GM19372 (cell line): Measurements from ENCODE around the gene RNF186.
"Not testable (repeated sequence)": the region's sequence is repeated elsewhere in the genome, so short reads cannot be mapped to it uniquely, and the experiment has no call there.

Experiments used
- ATAC-seq: cut with Tn5 transposase; IDR thresholded peaks from one replicate; pipeline ENCODE4 v1.9.1; 2021; ENCODE audit warnings: mild to moderate bottlenecking, low read depth, moderate library complexity; ENCODE audit not compliant: unreplicated experiment

Gene RNF186

DNA sequence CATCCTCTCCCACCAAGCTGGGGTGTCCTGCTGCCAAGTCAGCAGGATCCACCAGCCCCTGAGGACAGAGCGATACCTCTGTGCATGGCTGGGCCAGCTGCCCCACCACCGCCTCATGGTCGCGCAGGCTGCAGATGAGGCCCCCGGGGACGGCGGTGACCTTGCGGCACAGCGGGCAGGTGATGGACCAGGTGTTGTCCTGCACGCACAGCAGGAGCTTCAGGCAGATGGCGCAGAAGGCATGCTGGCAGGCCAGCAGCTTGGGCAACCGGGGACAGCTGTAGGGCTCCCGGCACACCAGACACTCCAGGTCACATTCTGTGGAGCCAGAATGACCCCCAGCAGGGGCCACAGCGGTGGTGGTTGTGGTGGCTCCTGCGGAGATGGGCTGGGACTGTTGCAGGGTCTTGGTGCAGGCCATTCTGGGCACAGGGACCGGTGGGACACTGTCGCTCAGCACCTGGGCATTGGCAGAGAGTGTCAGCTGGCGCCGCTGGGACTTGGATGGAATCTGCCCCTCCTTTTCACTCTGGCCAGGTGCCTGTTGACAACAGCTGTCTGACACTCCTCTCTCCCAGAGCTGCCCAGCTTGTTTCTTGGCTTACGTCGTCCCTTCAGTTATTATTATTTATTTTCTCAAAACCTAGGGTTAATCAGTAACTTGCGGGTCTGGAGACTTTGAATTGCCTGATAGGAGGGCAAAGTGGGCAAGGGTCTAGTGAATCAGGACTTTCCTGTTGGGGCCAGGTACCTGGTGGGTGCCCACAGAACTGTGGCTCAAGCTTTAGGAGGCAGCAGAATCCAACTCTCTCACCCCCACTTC lies at the start of gene RNF186:
Gene RNF186 (minus strand): TSS at position 603 of the 823 bp plus-strand sequence. CDS start 182 bp downstream, at position 421.
- no peak for ATAC-seq

- no peak for ATAC-seq
Observed at GRCh38 chr1:19864570-19865160, 49.6 kb upstream of the RNF186 start.

DNA sequence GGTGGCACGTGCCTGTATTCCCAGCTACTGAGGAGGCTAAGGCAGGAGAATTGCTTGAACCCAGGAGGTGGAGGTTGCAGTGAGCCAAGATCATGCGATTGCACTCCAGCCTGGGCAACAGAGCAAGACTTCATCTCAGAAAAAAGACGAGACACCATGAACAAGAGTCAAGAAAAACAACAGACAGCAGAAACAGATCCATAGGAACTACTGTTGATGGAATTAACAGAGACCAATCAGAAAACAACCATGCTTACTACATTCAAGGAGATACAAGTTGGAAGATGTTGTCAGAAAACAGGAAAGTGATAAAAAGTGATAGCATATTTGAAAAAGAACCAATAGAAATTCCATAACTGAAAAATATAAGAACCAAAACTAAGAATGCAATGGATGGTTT lies 47.9 kb upstream of the RNF186 start:
- ATAC-seq = no peak

- no peak for ATAC-seq
Observed at GRCh38 chr1:19861842-19862530, 46.9 kb upstream of the RNF186 start.

- ATAC-seq = no peak
Observed at GRCh38 chr1:19861034-19861433, 46.0 kb upstream of the RNF186 start.

DNA sequence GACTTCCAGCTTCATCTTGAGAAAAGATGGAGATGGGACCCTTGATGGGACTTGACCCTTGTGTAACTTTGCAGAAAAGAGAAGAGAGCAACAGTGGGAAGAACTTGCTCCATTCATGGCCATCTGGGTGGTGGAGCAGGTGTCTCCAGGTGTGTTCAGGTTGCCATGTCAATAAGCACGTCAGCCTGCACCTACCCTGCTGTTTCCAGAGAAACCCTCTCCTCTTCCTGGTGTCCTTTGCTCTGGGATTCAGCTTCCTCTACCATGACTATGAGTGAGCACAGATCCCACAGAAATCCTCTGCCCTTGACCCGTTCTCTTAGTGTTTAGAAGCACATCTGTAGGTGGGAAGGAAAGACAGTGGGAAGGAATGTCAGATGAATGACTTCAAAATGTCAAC lies 45.3 kb upstream of the RNF186 start:
- ATAC-seq = no peak

GRCh38 chr1:19859876-19860275 lies 44.8 kb upstream of the RNF186 start:
- ATAC-seq = no peak

DNA sequence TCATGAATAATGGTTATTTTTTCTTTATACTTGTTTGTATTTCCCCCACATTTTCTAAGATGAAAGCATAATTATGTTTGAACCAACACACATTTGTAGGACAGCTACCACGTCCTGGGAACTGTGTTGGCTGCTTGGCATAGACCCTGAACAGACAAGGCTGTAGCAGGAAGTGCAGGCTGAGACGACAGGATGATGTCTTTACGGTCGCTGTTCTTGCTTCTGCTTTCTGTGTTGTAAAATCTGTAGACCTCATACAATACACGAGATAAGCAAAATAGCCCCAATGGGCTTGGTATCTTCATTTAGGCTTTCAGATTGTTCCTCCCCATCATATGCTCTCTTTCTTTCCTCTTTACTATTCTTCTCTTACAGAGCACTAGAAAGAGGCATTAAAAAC lies 43.8 kb upstream of the RNF186 start:
- ATAC-seq = no peak

DNA sequence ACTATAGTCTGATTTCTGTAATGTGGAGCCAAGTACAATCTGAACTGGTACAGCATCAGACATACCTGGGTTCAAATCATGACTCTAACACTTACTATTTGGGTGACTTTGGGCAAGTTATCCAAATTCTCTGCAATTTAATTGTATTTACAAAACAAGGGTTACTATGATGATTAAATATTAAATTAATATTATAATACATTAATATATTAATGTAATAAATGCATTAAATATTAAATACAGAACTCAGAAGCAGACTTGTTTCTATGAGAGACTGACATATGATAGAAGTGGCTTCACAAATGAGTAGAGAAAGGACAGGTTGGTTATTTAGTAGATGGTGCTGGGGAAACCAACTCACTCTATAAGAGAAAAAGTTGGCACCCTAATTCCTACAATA lies 39.8 kb upstream of the RNF186 start:
- ATAC-seq = no peak

DNA sequence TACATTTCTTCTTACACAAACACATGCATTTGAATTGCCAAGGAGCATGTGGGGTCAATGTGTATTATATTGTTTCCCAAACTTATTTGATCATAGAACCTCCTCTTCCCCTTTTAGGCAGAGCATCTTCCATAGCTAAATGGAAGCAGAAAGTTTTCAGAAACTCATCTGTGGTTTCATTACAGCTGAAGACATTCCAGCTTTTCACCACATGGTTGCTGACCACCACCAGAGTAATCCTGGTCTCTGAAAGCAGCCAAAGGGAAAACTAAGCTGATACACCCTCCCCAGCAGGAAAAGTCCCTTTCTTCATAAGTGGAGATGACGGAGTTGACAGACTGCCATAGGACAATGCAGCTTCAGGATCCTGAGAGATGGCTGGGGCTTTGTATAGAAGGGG lies 37.0 kb upstream of the RNF186 start:
- no peak for ATAC-seq

- ATAC-seq = no peak
Observed at GRCh38 chr1:19850214-19850613, 35.1 kb upstream of the RNF186 start.

- ATAC-seq = not testable (repeated sequence)
Observed at GRCh38 chr1:19849307-19849706, 34.2 kb upstream of the RNF186 start.

GRCh38 chr1:19847334-19847733 lies 32.3 kb upstream of the RNF186 start:
- ATAC-seq = not testable (repeated sequence)

- ATAC-seq = no peak
Observed at GRCh38 chr1:19846338-19846737, 31.3 kb upstream of the RNF186 start.

GRCh38 chr1:19845555-19845954 lies 30.5 kb upstream of the RNF186 start:
- no peak for ATAC-seq

- ATAC-seq = no peak
Observed at GRCh38 chr1:19844731-19845495, 29.8 kb upstream of the RNF186 start.

- ATAC-seq = no peak
Observed at GRCh38 chr1:19840228-19840627, 25.1 kb upstream of the RNF186 start.

DNA sequence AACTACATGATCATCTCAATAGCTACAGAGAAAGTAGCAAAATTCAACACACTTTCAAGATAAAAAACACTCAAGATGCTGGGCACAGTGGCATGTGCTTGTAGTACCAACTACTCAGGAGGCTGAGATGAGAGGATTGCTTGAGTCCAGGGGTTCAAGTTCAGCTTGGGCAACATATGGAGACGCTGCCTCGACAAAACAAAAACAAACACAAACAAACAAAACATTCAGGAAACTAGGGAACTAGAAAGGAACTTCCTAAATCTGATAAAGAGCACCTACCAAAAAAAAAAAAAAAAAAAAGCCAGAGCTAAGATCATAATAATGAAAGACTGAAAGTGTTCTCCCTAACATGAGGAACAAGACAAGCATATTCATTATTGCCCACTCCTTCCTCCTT lies 22.8 kb upstream of the RNF186 start:
- no peak for ATAC-seq

- ATAC-seq = no peak
Observed at GRCh38 chr1:19835578-19835977, 20.5 kb upstream of the RNF186 start.

GRCh38 chr1:19831441-19831840 lies 16.4 kb upstream of the RNF186 start:
- no peak for ATAC-seq

DNA sequence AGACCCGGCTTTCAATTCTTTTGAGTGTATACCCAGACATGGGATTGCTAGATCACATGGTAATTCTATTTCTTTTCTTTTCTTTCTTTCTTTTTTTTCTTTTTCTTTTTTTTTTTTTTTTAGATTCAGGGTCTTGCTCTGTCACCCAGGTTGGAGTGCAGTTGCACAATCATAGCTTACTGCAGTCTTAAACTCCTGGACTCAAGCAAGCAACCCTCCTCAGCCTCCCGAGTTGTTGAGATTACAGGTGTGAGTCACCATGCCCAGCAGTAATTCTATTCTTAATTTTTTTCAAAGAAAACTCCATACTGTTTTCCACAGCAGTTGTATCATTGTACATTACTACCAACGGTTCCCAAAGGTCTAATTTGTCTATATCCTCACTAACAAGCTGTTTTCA lies 13.5 kb upstream of the RNF186 start:
- no peak for ATAC-seq
